Transverse colon (tissue), 4 donors: ENCODE results near the gene BRK1.

Source experiments
- POLR2A ChIP-seq: fragments of 450-650 bp; IDR thresholded peaks from one replicate; pipeline ENCODE4 v1.6.1; 2016; ENCODE audit warnings: antibody characterized with exemption, mild to moderate bottlenecking, moderate library complexity
- POLR2AphosphoS5 ChIP-seq, 3 donors: sonication (generic); formaldehyde crosslinking; IDR thresholded peaks; one replicate each; pipeline ENCODE4 v1.6.1; 2016; ENCODE audit warnings: antibody characterized with exemption in 3 of 3
- TF ChIP-seq, protein P1 (sequence below), 5 experiments: fragments of 200-600 bp in 3 of 5; fragments of 450-650 bp in 2 of 5; sonication (generic) in 3 of 5; IDR thresholded peaks; 1 replicate in 2 of 5; 2 replicates in 3 of 5; pipeline ENCODE4 v1.5.1; 2016 to 2017; ENCODE audit warnings: antibody characterized with exemption in 5 of 5, inconsistent platforms in 3 of 5, mild to moderate bottlenecking in 2 of 5, moderate library complexity in 1 of 5

DNA sequence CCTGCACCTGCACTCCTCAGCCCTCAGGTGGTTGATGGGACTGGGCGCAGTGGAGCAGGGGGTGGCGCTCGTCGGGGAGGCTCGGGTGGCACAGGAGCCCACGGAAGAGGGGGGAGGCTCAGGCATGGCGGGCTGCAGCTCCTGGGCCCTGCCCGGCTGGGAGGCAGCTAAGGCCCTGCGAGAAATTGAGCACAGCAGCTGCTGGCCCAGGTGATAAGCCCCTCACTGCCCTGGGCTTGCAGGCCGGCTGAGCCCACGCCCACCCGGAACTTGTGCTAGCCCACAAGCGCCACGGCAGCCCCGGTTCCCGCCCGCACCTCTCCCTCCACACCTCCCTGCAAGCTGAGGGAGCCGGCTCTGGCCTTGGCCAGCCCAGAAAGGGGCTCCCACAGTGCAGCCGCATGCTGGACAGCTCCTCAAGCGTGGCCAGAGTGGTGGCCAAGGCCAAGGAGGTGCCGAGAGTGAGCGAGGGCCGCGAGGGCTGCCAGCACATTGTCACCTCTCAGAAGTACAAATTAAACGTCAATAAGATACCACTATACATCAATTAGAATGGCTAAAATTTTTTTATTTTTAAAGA lies 21.0 kb downstream of the BRK1 start:
- TF ChIP-seq POLR2AphosphoS5 (IDR thresholded peaks at IDR 0.05) (no peak), POLR2A (no peak)
- TF ChIP-seq, protein P1, sequence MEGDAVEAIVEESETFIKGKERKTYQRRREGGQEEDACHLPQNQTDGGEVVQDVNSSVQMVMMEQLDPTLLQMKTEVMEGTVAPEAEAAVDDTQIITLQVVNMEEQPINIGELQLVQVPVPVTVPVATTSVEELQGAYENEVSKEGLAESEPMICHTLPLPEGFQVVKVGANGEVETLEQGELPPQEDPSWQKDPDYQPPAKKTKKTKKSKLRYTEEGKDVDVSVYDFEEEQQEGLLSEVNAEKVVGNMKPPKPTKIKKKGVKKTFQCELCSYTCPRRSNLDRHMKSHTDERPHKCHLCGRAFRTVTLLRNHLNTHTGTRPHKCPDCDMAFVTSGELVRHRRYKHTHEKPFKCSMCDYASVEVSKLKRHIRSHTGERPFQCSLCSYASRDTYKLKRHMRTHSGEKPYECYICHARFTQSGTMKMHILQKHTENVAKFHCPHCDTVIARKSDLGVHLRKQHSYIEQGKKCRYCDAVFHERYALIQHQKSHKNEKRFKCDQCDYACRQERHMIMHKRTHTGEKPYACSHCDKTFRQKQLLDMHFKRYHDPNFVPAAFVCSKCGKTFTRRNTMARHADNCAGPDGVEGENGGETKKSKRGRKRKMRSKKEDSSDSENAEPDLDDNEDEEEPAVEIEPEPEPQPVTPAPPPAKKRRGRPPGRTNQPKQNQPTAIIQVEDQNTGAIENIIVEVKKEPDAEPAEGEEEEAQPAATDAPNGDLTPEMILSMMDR (IDR thresholded peaks at IDR 0.05): no peak
